Breast epithelium (tissue), 3 donors: ENCODE data around the gene TLK1.

Experiments
- CTCF ChIP-seq, 3 donors: fragments of 450-650 bp; IDR thresholded peaks; one replicate each; pipeline ENCODE4 v1.5.1; 2016 to 2017; ENCODE audit warnings: antibody characterized with exemption in 3 of 3, mild to moderate bottlenecking in 3 of 3, moderate library complexity in 3 of 3
- POLR2A ChIP-seq: fragments of 450-650 bp; IDR thresholded peaks from one replicate; pipeline ENCODE4 v1.6.1; 2016; ENCODE audit warnings: antibody characterized with exemption, mild to moderate bottlenecking, moderate library complexity
- POLR2AphosphoS5 ChIP-seq, 3 donors: sonication (generic); formaldehyde crosslinking; IDR thresholded peaks; one replicate each; pipeline ENCODE4 v1.6.1; 2017; ENCODE audit warnings: antibody characterized with exemption in 3 of 3

DNA sequence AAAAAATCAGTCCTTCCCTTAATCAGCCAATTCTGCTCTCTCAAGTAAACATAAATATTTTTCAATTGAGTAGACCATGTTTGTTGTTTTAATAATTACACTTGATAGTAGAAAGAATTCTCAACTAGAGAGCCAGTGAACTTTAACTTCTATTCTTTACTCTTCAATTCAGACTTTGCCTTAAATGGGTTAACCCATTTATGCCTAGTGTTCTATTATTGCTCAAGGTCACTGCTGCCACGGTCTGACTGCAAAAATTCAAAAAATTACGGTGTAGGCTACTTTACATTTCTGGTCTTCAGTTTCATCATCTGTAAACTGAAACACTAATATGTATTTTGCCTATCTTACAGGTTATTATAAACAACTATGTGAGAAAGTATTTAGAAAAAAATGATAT is 103.1 kb downstream of the TLK1 start:
- TF ChIP-seq POLR2A (no peak), CTCF (IDR thresholded peaks at IDR 0.05) (no peak), POLR2AphosphoS5 (IDR thresholded peaks at IDR 0.05) (no peak)
